CD14-positive monocyte (primary cell): Measurements from ENCODE around the gene CEP19. TPM values are rescaled to one million over a fixed set of nuclear protein-coding genes. Genes with fewer than 3 reads are reported as not detected.

ENCODE experiments used
- DNase-seq, 3 donors: peaks; one replicate each; pipeline ENCODE4 v3.0.0-alpha.2; 2011 to 2022
- H2AFZ ChIP-seq: 2 replicates; pipeline ENCODE4 v1.6.0; 2012; ENCODE audit warnings: mild to moderate bottlenecking, low read depth, low read length, inconsistent platforms; ENCODE audit not compliant: insufficient read depth, poor library complexity, severe bottlenecking
- H3K27ac ChIP-seq, 2 donors: 1 replicate in 1 of 2; 2 replicates in 1 of 2; pipeline ENCODE4 v1.5.1; 2012 to 2013; ENCODE audit warnings: low read length in 2 of 2, control low read depth in 1 of 2, inconsistent platforms in 1 of 2, low read depth in 1 of 2, mild to moderate bottlenecking in 1 of 2
- H3K27me3 ChIP-seq, 2 donors: one replicate each; pipeline versions ENCODE4 v1.6.0 to v1.6.1; 2011 to 2013; ENCODE audit warnings: low read length in 2 of 2; ENCODE audit not compliant: control insufficient read depth in 2 of 2, insufficient read depth in 2 of 2
- H3K36me3 ChIP-seq, 2 donors: replicated peaks in 1 of 2; 1 replicate in 1 of 2; 2 replicates in 1 of 2; pipeline versions ENCODE4 v1.5.1 to v1.6.1; 2012 to 2013; ENCODE audit warnings: low read length in 2 of 2, control low read depth in 1 of 2, inconsistent platforms in 1 of 2, mild to moderate bottlenecking in 1 of 2; ENCODE audit not compliant: insufficient read depth in 2 of 2, control insufficient read depth in 1 of 2
- H3K4me1 ChIP-seq, 2 donors: 1 replicate in 1 of 2; 2 replicates in 1 of 2; pipeline versions ENCODE4 v1.5.1 to v1.6.1; 2012 to 2013; ENCODE audit warnings: low read length in 2 of 2, control low read depth in 1 of 2, inconsistent platforms in 1 of 2, mild to moderate bottlenecking in 1 of 2, moderate library complexity in 1 of 2; ENCODE audit not compliant: insufficient read depth in 2 of 2, control insufficient read depth in 1 of 2
- H3K4me2 ChIP-seq: replicated peaks from 2 replicates; pipeline ENCODE3; 2012; ENCODE audit warnings: low read length, moderate library complexity, mild to moderate bottlenecking; ENCODE audit not compliant: poor library complexity, severe bottlenecking; ENCODE audit errors: extremely low read depth
- H3K4me3 ChIP-seq, 3 experiments: fragments of 200-600 bp in 1 of 3; sonication (generic) in 1 of 3; replicated peaks in 1 of 3; 1 replicate in 2 of 3; 2 replicates in 1 of 3; pipeline ENCODE4 v1.5.1; 2011 to 2013; ENCODE audit warnings: low read length in 3 of 3, mild to moderate bottlenecking in 3 of 3, control low read depth in 2 of 3, low read depth in 2 of 3, inconsistent platforms in 1 of 3, moderate library complexity in 1 of 3
- H3K79me2 ChIP-seq: 2 replicates; pipeline ENCODE4 v1.6.0; 2012; ENCODE audit warnings: mild to moderate bottlenecking, control low read depth, inconsistent platforms, low read length, moderate library complexity; ENCODE audit not compliant: insufficient read depth
- H3K9ac ChIP-seq: 2 replicates; pipeline ENCODE4 v1.6.0; 2017; ENCODE audit warnings: low read length, mild to moderate bottlenecking; ENCODE audit not compliant: insufficient read depth, poor library complexity, severe bottlenecking
- H3K9me3 ChIP-seq, 2 donors: replicated peaks in 1 of 2; 1 replicate in 1 of 2; 2 replicates in 1 of 2; pipeline versions ENCODE4 v1.5.1 to v1.6.1; 2012 to 2013; ENCODE audit warnings: low read length in 2 of 2, control low read depth in 1 of 2; ENCODE audit not compliant: control insufficient read depth in 1 of 2, insufficient read depth in 1 of 2
- H4K20me1 ChIP-seq: 2 replicates; pipeline ENCODE4 v1.6.0; 2012; ENCODE audit warnings: mild to moderate bottlenecking, low read length, control low read depth, moderate library complexity; ENCODE audit not compliant: insufficient read depth
- H3K27ac Mint-ChIP-seq, 7 donors: one replicate each; pipeline ENCODE4 v1.8.0; 2020; ENCODE audit warnings: mild to moderate bottlenecking in 7 of 7, mixed read lengths in 7 of 7, moderate library complexity in 6 of 7, inconsistent platforms in 2 of 7
- H3K27me3 Mint-ChIP-seq, 3 donors: one replicate each; pipeline ENCODE4 v1.8.0; 2021 to 2022; ENCODE audit warnings: low read depth in 3 of 3, mild to moderate bottlenecking in 3 of 3, mixed read lengths in 3 of 3, moderate library complexity in 3 of 3, inconsistent platforms in 1 of 3
- H3K36me3 Mint-ChIP-seq, 2 donors: one replicate each; pipeline ENCODE4 v1.8.0; 2020; ENCODE audit warnings: mixed read lengths in 2 of 2, inconsistent platforms in 1 of 2, mild to moderate bottlenecking in 1 of 2
- H3K4me1 Mint-ChIP-seq: one replicate; pipeline ENCODE4 v1.8.0; 2020; ENCODE audit warnings: mild to moderate bottlenecking, mixed read lengths
- H3K4me3 Mint-ChIP-seq, 2 donors: one replicate each; pipeline ENCODE4 v1.8.0; 2020; ENCODE audit warnings: mild to moderate bottlenecking in 2 of 2, mixed read lengths in 2 of 2, moderate library complexity in 1 of 2
- H3K9me3 Mint-ChIP-seq, 7 donors: one replicate each; pipeline ENCODE4 v1.8.0; 2020 to 2022; ENCODE audit warnings: mixed read lengths in 7 of 7, mild to moderate bottlenecking in 6 of 7, moderate library complexity in 6 of 7, inconsistent platforms in 2 of 7
- CTCF ChIP-seq: fragments of 200-600 bp; IDR thresholded peaks from one replicate; pipeline ENCODE4 v1.8.0; 2022; ENCODE audit warnings: antibody characterized with exemption, mild to moderate bottlenecking
- WGBS: methylation state at CpG from one replicate; pipeline ENCODE4 v1.1.5; 2013; ENCODE audit warnings: missing lambda C conversion rate; ENCODE audit not compliant: insufficient coverage; 5-methylcytosine and 5-hydroxymethylcytosine counted together
- intact Hi-C, 2 donors: fragments of 100-400 bp; cut with micrococcal nuclease; formaldehyde crosslinking; loops; one replicate each; pipeline versions ENCODE4 v1.15.0 to v1.15.1; 2023
- polyA plus RNA-seq, 3 donors: library from polyadenylated mRNA; depleted of rRNA in 1 of 3; unstranded in 2 of 3; stranded (reverse) in 1 of 3; fragments of 300-500 nt in 2 of 3; fragments of >200 nt in 1 of 3; fragmentation: Illumina TruSeq in 2 of 3; gene quantifications; 1 replicate in 2 of 3; 2 replicates in 1 of 3; pipeline ENCODE4 v1.2.3, GENCODE V29; 2012 to 2021

CEP19 gene
- polyA plus RNA-seq, 3 donors = 1.7 to 3.2 (median 2.7) TPM

DNA sequence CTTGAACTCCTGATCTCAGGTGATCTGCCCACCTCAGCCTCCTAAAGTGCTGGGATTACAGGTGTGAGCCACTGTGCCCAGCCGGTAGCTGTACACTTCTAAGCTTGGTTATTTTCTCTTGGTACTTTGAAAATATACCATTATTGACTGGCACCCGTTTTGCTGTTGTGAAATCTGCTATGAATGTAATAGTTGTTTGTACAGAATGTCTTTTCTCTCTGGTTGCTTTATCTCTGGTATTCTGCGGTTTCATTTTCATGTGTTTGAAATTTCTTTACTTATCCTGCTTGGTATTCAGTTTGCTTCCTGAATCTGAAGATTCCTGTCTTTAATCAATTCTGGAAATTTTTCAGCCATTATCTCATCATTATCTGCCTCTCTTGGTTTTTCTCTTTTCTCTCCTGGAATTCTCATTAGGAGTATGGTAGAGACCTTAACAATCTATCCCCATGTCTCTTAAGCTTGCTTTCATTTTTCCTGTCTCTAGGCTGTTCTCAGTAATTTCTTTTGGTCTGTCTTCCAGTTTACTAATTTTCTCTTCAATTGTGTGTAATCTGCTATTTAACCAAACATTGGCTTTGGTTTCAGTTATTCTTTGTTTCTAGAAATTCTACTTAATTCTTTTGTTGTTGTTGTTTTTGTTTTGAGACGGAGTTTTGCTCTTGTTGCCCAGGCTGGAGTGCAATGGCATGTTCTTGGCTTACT lies 24.8 kb upstream of the CEP19 start:
- peaks cover 20% of the 10 kb centered on the region for H4K20me1 ChIP-seq
- no peak for TF ChIP-seq CTCF
- no peak overlapping the region for H3K9ac ChIP-seq
- no peaks in the 10 kb centered on the region for H3K27me3 ChIP-seq
- H3K79me2 ChIP-seq = peaks cover 23% of the 10 kb centered on the region
- Mint-ChIP-seq H3K36me3 (peaks cover 6 to 9% of the 10 kb centered on the region in 2 donors), H3K27ac (no peak overlapping the region), H3K4me1 (peaks cover 13% of the 10 kb centered on the region), H3K4me3 (no peak overlapping the region), H3K27me3 (peaks cover 0 to 1% (median 0%) of the 10 kb centered on the region in 3 donors), H3K9me3 (peaks cover 0 to 2% (median 0%) of the 10 kb centered on the region in 7 donors)
- peaks cover 11 to 17% of the 10 kb centered on the region in 2 donors for H3K4me1 ChIP-seq
- no peak overlapping the region for H3K4me2 ChIP-seq
- WGBS = no CpG with 5 or more reads among the region's 4 CpGs
- no peak overlapping the region for H3K27ac ChIP-seq
- peaks cover 9 to 10% of the 10 kb centered on the region in 2 donors for H3K36me3 ChIP-seq
- H3K9me3 ChIP-seq = no peaks in the 10 kb centered on the region
- H3K4me3 ChIP-seq = no peak overlapping the region
- H2AFZ ChIP-seq = no peak overlapping the region
- DNase-seq = no peak
- intact Hi-C loops = no loop called here

DNA sequence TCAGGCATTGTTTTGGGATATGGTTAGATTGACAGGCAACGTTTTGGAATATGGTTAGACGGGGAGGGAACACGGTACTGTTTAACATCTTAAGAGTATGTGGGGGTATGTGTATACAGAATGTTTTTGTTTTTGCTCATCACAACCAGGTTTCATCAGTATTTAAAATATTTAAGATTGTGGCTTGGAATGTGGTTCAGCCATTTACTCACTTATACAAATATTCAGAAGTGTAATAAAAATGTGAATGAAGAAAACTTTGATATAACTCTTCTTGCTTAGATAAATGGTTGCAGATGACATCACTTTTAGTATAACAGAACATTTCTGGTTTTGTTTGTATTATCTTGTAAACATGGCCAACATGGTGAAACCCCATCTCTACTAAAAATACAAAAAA lies 23.7 kb upstream of the CEP19 start:
- TF ChIP-seq CTCF = no peak
- DNase-seq = no peak
- H3K9me3 Mint-ChIP-seq = peaks cover 0 to 2% (median 0%) of the 10 kb centered on the region in 7 donors
- Histone ChIP-seq H3K27ac (no peak overlapping the region), H3K36me3 (peaks cover 13 to 16% of the 10 kb centered on the region in 2 donors), H3K4me1 (peaks cover 4 to 8% of the 10 kb centered on the region in 2 donors), H3K4me3 (no peak overlapping the region), H3K79me2 (peaks cover 13% of the 10 kb centered on the region), H3K9ac (no peak overlapping the region), H2AFZ (no peak overlapping the region), H4K20me1 (peaks cover 9% of the 10 kb centered on the region), H3K9me3 (no peaks in the 10 kb centered on the region), H3K27me3 (no peaks in the 10 kb centered on the region), H3K4me2 (no peak overlapping the region)
- no peak overlapping the region for H3K27ac Mint-ChIP-seq
- no peak overlapping the region for H3K4me3 Mint-ChIP-seq
- peaks cover 4% of the 10 kb centered on the region for H3K4me1 Mint-ChIP-seq
- H3K27me3 Mint-ChIP-seq = peaks cover 0 to 1% (median 0%) of the 10 kb centered on the region in 3 donors
- peaks cover 11% of the 10 kb centered on the region in 2 donors for H3K36me3 Mint-ChIP-seq
- intact Hi-C loops = no loop called here
- 100% methylated on average over 1 of the region's 3 CpGs for WGBS
